ENCODE measurements around the gene ZAP70. TPM values are rescaled to one million over a fixed set of nuclear protein-coding genes. Genes with fewer than 3 reads are reported as not detected.

Gene ZAP70
- total RNA-seq, 1 experiment from 2014 or later, result not detected

DNA sequence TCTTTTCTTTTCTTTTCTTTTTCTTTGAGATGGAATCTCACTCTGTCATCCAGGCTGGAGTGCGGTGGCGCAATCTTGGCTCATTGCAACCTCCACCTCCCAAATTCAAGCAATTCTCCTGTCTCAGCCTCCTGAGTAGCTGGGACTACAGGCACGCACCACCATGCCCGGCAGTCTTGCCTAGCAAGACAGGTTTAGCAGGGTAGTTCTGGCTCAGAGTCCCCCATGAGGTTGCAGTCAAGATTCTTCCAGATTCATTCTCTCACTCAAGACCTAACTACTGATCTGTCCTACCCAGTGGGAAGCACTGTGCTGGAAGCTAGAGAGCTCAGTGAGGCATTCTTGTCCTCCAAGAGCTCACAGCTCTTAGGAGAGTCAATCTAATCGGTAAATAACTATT is 17.6 kb upstream of the ZAP70 start:
- Mint-ChIP-seq H3K27ac (ENCODE audit: unreplicated experiment) (no peak overlapping the region), H3K27me3 (ENCODE audit: unreplicated experiment) (peaks cover 37% of the 10 kb centered on the region), H3K4me3 (ENCODE audit: low read depth, unreplicated experiment) (no peak overlapping the region), H3K36me3 (ENCODE audit: insufficient read depth, unreplicated experiment) (no peaks in the 10 kb centered on the region), H3K9me3 (ENCODE audit: low read depth, unreplicated experiment) (peaks cover 3% of the 10 kb centered on the region), H3K4me1 (ENCODE audit: low read depth, unreplicated experiment) (peaks cover 8% of the 10 kb centered on the region)
- no TSS peak for BruUV-seq (replicated peaks)
- TF ChIP-seq CTCF (IDR thresholded peaks at IDR 0.05; ENCODE audit: unreplicated experiment), result no peak
- DNase-seq, result no peak
- CTCF ChIA-PET, result interaction anchor here (3.4 to 4.6 kb wide), 2 partner anchors 32 to 105 kb away, joined by 21 to 35 read pairs; partner anchors contain the start of genes ACTR1B and ANKRD36B
- intact Hi-C loops (cut with micrococcal nuclease; ENCODE audit: unreplicated experiment), result loop anchor here (2.0 kb wide), 1 partner anchor 31 kb away; the partner anchor contains the start of gene ACTR1B

DNA sequence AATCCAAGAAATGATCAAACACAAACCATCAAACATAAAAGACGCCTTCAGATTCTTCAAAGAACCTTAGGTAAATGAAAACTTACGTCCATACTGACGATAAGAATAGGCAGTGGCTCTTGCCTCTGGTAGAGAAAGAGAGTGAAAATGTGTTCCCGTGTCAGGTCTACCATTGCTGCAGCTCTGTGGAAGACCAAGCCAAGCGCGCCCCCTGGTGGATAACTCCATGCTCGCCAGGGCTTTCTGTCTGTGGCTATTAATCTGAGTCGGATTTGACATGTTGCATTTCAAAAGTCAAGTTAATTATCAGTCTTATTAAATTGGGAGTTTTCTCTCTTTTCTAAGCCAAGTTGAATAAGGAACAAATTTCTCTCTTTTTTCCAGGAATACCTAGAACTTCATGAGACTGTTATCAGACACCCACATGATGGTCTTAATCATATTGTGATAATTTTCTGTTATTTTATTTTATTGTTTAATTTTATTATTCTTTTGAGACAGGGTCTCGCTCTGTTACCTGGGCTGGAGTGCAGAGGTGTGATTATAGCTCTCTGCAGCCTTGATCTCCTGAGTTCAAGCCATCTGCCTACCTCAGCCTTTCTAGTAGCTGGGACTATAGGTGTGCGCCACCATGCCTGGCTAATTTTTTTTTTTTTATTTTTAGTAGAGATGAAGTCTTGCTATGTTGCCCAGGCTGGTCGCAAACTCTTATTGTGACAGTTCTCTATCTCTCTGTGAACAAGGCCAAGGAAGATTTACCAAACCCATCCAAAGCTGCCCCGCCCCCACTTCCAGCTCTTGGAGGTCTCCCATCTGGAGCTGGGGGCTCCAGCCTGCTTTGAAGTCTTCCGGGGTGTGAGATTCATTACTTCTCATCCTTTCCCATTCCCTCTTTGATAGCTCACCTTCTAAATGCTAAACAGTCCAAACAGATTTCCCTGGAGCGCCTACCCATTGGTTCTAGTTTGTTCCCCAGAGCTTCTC is 15.8 kb upstream of the ZAP70 start:
- Mint-ChIP-seq H3K27me3 (ENCODE audit: unreplicated experiment) (peaks cover 38% of the 10 kb centered on the region), H3K27ac (ENCODE audit: unreplicated experiment) (no peak overlapping the region), H3K4me1 (ENCODE audit: low read depth, unreplicated experiment) (peaks cover 8% of the 10 kb centered on the region), H3K9me3 (ENCODE audit: low read depth, unreplicated experiment) (peaks cover 3% of the 10 kb centered on the region), H3K4me3 (ENCODE audit: low read depth, unreplicated experiment) (no peak overlapping the region), H3K36me3 (ENCODE audit: insufficient read depth, unreplicated experiment) (no peaks in the 10 kb centered on the region)
- BruUV-seq (replicated peaks), result no TSS peak
- peak; percentile 87 for TF ChIP-seq CTCF (IDR thresholded peaks at IDR 0.05; ENCODE audit: unreplicated experiment)
- CTCF ChIA-PET, result interaction anchor here (0.7 to 4.6 kb wide), 6 partner anchors 10 to 572 kb away, joined by 3 to 35 read pairs (median 4); partner anchors contain the start of genes ACTR1B and ANKRD36B
- intact Hi-C loops (cut with micrococcal nuclease; ENCODE audit: unreplicated experiment), result loop anchor here (1.0 to 2.0 kb wide), 2 partner anchors 33 to 107 kb away; partner anchors contain the start of gene ACTR1B
- DNase-seq, result peak; percentile 90

- BruUV-seq (replicated peaks), result no TSS peak
- no peak for DNase-seq
- Mint-ChIP-seq H3K4me3 (ENCODE audit: low read depth, unreplicated experiment) (no peak overlapping the region), H3K9me3 (ENCODE audit: low read depth, unreplicated experiment) (peaks cover 3% of the 10 kb centered on the region), H3K36me3 (ENCODE audit: insufficient read depth, unreplicated experiment) (no peaks in the 10 kb centered on the region), H3K27me3 (ENCODE audit: unreplicated experiment) (peaks cover 48% of the 10 kb centered on the region), H3K4me1 (ENCODE audit: low read depth, unreplicated experiment) (peaks cover 8% of the 10 kb centered on the region), H3K27ac (ENCODE audit: unreplicated experiment) (no peak overlapping the region)
- no peak for TF ChIP-seq CTCF (IDR thresholded peaks at IDR 0.05; ENCODE audit: unreplicated experiment)
- CTCF ChIA-PET, result interaction anchor here (1.4 to 4.6 kb wide), 4 partner anchors 9 to 571 kb away, joined by 3 to 35 read pairs (median 12); partner anchors contain the start of genes ACTR1B and ANKRD36B
- intact Hi-C loops (cut with micrococcal nuclease; ENCODE audit: unreplicated experiment), result no loop called here
These were observed 14.8 kb upstream of the ZAP70 start for GRCh38 chr2:97698530-97698929.

DNA sequence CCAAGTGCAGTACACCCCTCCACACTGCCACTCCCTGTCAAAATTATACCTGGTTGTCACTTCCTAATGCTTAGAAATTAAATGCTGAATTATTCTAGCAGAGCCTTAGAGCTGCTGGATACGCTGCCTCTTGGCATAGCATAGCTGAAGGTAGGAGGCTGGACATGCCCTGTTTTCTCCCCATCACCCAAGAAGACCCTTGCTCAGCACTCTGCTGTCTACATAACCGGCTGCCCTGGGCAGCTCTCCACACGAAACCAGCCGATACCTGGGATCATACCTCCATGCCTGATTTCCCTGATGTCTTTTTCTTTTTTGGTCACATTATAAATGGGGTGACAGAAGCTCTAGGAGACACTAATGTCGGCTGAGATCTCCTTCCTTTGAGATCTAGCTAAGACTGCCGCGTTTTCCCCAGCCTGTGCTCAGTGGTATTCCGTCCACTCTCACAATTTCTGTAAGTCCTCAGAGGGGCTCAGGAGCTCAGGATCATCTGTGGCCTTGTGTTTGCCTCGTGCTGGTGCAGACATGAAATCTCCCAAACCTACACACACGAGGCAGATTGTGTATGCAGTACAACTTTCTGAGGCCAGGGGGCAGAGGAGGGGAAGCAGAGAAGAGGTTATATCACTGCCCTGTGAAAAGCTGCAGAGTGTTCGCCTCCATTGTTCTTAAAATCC is 13.5 kb upstream of the ZAP70 start:
- Mint-ChIP-seq H3K27ac (ENCODE audit: unreplicated experiment) (no peak overlapping the region), H3K27me3 (ENCODE audit: unreplicated experiment) (peaks cover 61% of the 10 kb centered on the region), H3K4me1 (ENCODE audit: low read depth, unreplicated experiment) (peaks cover 8% of the 10 kb centered on the region), H3K9me3 (ENCODE audit: low read depth, unreplicated experiment) (no peaks in the 10 kb centered on the region), H3K4me3 (ENCODE audit: low read depth, unreplicated experiment) (no peak overlapping the region), H3K36me3 (ENCODE audit: insufficient read depth, unreplicated experiment) (no peaks in the 10 kb centered on the region)
- intact Hi-C loops (cut with micrococcal nuclease; ENCODE audit: unreplicated experiment), result loop anchor here (1.0 to 5.0 kb wide), 2 partner anchors 487 to 685 kb away; no protein-coding TSS in a partner anchor
- CTCF ChIA-PET, result interaction anchor here (0.6 to 4.6 kb wide), 9 partner anchors 9 to 685 kb away, joined by 3 to 21 read pairs (median 5); partner anchors contain the start of genes ACTR1B and COX5B
- no TSS peak for BruUV-seq (replicated peaks)
- DNase-seq, result peak; percentile 73
- no peak for TF ChIP-seq CTCF (IDR thresholded peaks at IDR 0.05; ENCODE audit: unreplicated experiment)

Data from Calu3 (cell line).